ENCODE data around the gene ROMO1. TPM values are rescaled to one million over a fixed set of nuclear protein-coding genes. Genes with fewer than 3 reads are reported as not detected.
"Not testable (repeated sequence)": the region's sequence is repeated elsewhere in the genome, so short reads cannot be mapped to it uniquely, and the experiment has no call there.

Gene ROMO1
- polyA plus RNA-seq, 6 donors from 2014 or later, result 256 to 337 (median 292) TPM

DNA sequence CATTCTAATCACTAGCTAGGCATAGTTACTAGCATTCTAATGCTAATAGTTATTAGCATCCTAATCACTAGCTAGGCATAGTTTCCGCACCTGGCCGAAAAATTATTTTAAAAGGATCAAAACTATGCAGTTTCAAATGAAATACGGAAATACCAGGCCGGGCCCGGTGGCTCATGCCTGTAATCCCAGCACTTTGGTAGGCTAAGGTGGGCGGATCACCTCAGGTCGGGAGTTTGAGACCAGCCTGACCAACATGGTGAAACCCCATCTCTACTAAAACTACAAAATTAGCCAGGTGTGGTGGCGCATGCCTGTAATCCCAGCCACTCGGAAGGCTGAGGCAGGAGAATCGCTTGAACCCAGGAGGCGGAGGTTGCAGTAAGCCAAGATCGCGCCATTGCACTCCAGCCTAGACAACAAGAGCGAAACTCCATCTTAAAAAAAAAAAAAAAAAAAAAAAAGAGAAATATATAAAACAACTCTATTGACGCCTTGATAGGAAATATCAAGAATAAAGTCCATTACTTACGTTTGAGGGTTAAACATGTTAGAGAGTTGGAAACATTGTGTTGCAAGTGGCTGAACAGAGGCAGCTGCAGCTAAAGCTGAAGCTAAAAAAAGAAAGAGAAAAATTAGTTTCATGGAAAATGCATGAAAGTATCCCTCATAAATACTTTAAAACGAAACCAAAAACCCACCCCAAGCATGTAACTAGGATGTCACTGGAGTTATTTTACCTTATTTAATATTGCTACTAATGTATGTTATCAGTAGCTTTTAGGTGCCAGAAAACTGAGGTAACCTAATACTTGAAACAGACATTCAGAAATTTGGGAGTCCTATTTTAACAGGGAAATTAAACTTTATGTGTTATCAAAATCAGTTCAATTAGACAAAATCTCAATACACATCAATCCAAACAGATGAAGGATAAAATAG lies 7.7 kb downstream of the ROMO1 start:
- Mint-ChIP-seq H3K36me3 (peaks cover 11 to 32% of the 10 kb centered on the region in 2 donors), H3K4me1 (peaks cover 12 to 19% (median 16%) of the 10 kb centered on the region in 3 donors)
- DNase-seq; H3K27me3 Mint-ChIP-seq; ATAC-seq (ENCODE audit: low read depth in 2 of 2); H3K4me3 Mint-ChIP-seq; H3K9me3 Mint-ChIP-seq; H3K27ac Mint-ChIP-seq: not testable (repeated sequence)

DNA sequence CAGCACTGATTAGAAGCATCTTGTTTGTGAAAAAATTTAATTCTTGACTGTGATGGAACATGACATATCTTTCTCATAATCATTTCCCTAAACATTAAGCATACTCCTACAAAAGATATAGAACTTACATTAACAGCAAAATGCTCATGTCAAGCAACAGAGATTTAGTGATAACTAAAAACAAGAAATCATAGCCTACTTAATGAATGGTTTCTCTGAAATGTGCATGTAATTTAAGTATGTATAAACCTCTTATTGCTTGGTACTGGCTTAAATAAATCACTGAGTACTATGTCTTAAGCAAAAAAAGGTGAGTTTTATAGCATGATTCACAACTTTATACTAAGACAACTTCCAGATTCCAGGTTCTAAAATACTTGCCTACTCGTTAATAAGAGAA lies 9.3 kb downstream of the ROMO1 start:
- Mint-ChIP-seq H3K36me3 (peaks cover 10 to 31% of the 10 kb centered on the region in 2 donors), H3K4me1 (peaks cover 16 to 19% (median 16%) of the 10 kb centered on the region in 3 donors), H3K27ac (no peak overlapping the region), H3K27me3 (no peaks in the 10 kb centered on the region), H3K9me3 (no peaks in the 10 kb centered on the region), H3K4me3 (no peak overlapping the region)
- ATAC-seq (ENCODE audit: low read depth in 2 of 2), result no peak
- no peak for DNase-seq

DNA sequence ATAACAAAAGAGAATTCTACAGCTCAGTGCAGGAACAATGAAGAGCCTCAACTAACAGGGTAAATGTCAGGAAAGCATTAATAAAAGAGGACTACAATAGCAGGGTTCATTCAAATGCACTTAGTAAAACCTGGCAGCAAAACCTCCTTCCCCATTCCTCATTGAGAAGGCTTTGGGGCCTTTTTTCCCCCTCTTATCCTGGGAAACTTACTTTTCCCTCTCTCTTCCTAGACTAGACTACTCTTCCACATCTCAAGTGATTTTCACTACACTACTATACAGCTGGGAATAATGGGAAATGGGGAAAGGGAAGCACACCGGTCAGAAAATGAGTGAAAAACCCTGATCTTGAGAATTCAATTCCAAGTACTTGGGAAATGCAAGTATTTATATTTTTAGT lies 10.1 kb downstream of the ROMO1 start:
- Mint-ChIP-seq H3K4me3 (peak overlapping the region in 1 of 8 donors; percentile 80), H3K27ac (peak overlapping the region in 4 of 6 donors; percentile 10 to 81 (median 38)), H3K9me3 (no peaks in the 10 kb centered on the region), H3K4me1 (peaks cover 16 to 21% (median 19%) of the 10 kb centered on the region in 3 donors), H3K36me3 (peaks cover 7 to 23% of the 10 kb centered on the region in 2 donors), H3K27me3 (no peaks in the 10 kb centered on the region)
- no peak for DNase-seq
- ATAC-seq (ENCODE audit: low read depth in 2 of 2), result no peak

DNA sequence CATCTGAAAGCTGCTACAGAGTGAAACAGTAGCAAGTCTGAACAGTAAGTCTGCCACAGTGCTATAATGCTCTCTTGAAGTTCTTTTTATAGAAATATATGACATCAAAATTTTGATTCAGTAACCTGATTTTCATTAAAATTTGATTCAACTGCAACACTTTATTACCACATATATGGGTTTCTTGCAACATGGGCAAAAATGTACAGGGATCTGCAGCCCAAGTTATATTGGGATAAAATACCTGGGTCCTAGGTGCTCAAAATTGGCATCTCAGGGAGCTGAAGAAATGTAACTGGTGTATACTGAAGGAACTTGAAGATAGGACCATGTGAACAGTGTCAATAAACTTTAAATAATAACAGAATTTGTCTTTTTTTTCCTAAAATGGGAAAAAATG lies 10.8 kb downstream of the ROMO1 start:
- DNase-seq (no peak), ATAC-seq (ENCODE audit: low read depth in 2 of 2) (no peak)
- H3K27ac Mint-ChIP-seq, result no peak overlapping the region
- no peaks in the 10 kb centered on the region for H3K27me3 Mint-ChIP-seq
- H3K36me3 Mint-ChIP-seq, result peaks cover 7 to 17% of the 10 kb centered on the region in 2 donors
- no peak overlapping the region for H3K4me3 Mint-ChIP-seq
- H3K4me1 Mint-ChIP-seq, result peaks cover 18 to 22% (median 20%) of the 10 kb centered on the region in 3 donors
- no peaks in the 10 kb centered on the region for H3K9me3 Mint-ChIP-seq

DNA sequence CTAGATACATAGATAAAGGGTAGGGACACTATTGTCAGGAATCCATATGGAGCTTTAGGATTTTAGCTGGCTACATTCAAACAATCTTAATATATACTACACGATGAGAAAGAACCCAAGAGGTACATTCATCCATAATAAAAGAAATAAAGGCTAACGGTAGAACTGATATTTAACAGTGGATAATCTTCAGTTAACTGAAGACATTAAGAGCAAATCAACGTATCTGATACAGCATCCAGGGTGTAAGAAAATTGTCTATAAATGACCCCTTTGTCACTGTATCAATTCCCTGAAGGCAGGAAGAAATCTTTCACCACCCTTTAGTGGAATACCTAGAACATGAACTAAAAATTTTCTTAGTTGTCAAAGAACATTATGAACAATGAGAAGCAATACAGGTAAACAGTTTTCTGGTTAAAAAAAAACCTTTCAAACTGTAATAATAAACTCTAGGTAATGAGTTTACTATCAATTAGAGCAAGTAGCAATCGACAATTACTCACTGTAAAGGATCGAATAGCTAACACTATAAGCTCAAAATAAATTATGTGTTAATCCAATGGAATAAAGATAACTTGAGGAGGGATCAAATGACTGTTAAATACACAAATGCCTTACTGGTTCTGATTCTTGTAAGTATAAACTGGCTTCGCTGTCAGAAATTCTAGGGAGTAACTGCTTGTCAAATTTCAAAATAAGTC lies 11.8 kb downstream of the ROMO1 start:
- ATAC-seq (ENCODE audit: low read depth in 2 of 2) (no peak), DNase-seq (no peak)
- Mint-ChIP-seq H3K27me3 (no peaks in the 10 kb centered on the region), H3K9me3 (no peaks in the 10 kb centered on the region), H3K27ac (peak overlapping the region in 3 of 6 donors; percentile 34 to 51 (median 45)), H3K4me3 (no peak overlapping the region), H3K36me3 (peaks cover 14 to 22% of the 10 kb centered on the region in 2 donors), H3K4me1 (peaks cover 20 to 26% (median 21%) of the 10 kb centered on the region in 3 donors)

DNA sequence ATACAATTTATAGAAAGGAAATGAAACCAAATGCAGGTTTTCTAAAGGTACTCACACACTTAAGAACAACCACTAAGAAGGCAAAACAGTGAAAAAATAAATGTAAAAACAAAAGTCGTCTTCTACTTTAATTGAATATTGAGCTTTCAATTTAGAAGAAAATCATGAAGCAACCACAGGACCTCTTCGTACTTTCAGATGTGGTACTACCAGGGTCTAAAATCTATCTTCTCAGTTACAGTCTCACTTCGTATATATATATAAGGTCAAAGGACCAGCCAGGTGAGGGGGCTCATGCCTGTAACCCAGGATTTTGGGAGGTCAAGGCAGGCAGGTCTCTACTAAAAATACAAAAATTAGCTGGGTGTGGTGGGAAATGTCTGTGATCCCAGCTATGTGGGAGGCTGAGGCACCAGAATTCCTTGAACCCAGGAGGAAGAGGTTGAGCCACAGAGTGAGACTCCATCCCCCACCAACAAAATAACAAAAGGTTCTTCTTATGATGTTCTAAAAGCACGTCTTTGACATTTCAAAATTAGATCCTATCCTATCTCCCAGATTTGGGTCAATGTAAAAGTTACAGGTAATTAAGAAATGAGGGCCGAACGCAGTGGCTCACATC lies 12.5 kb downstream of the ROMO1 start:
- H3K4me1 Mint-ChIP-seq, result peaks cover 20 to 26% (median 21%) of the 10 kb centered on the region in 3 donors
- H3K27me3 Mint-ChIP-seq, result no peaks in the 10 kb centered on the region
- no peaks in the 10 kb centered on the region for H3K9me3 Mint-ChIP-seq
- DNase-seq, result no peak
- peak overlapping the region in 2 of 6 donors; percentile 45 to 71 for H3K27ac Mint-ChIP-seq
- no peak overlapping the region for H3K4me3 Mint-ChIP-seq
- ATAC-seq (ENCODE audit: low read depth in 2 of 2), result no peak
- H3K36me3 Mint-ChIP-seq, result peaks cover 14 to 22% of the 10 kb centered on the region in 2 donors

DNA sequence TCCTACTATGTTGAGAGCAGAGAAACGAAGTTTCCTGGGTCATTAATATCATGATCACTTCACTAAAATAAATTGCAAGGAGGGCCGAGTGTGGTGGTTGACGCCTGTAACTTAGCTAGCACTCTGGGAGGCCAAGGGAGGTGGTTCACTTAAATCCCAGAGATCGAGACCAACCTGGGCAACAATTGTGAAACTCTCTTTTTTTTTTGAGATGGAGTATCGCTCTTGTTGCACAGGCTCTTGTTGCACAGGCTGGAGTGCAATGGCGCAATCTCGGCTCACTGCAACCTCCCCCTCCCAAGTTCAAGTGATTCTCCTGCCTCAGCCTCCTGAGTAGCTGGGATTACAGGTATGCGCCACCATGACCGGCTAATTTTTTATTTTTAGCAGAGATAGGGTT lies 13.9 kb downstream of the ROMO1 start:
- not testable (repeated sequence) for H3K9me3 Mint-ChIP-seq; ATAC-seq (ENCODE audit: low read depth in 2 of 2)
- peaks cover 20 to 26% (median 21%) of the 10 kb centered on the region in 3 donors for H3K4me1 Mint-ChIP-seq

DNA sequence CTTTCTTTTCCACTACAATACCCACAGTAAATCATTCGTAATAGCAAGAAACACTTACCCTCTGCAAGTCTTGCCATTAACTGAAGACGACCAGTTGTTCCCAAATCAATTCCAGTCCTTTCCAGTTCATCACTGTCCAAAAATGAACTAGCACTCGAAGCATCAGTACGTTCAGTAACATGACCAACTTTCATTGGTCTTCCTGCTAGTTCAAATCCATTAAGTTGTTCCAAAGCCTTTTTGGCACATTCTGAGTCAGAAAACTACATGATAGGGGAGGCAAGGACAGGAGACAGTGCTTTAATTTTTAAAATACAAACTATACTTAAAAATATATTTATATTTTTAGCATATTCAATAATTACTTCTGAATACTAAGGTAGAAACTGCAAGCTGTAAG lies 14.9 kb downstream of the ROMO1 start:
- Mint-ChIP-seq H3K9me3 (no peaks in the 10 kb centered on the region), H3K27ac (peak overlapping the region in 1 of 6 donors; percentile 84), H3K4me3 (no peak overlapping the region), H3K4me1 (peaks cover 18 to 25% (median 19%) of the 10 kb centered on the region in 3 donors), H3K36me3 (peaks cover 14 to 18% of the 10 kb centered on the region in 2 donors), H3K27me3 (no peaks in the 10 kb centered on the region)
- DNase-seq, result no peak
- ATAC-seq (ENCODE audit: low read depth in 2 of 2), result no peak

More for the DNA sequence above, 13.9 kb downstream of the ROMO1 start:
- not testable (repeated sequence) for H3K27me3 Mint-ChIP-seq, H3K4me3 Mint-ChIP-seq, DNase-seq
- peak overlapping the region in 4 of 6 donors; percentile 45 to 79 (median 52) for H3K27ac Mint-ChIP-seq
- H3K36me3 Mint-ChIP-seq, result peaks cover 14 to 22% of the 10 kb centered on the region in 2 donors

DNA sequence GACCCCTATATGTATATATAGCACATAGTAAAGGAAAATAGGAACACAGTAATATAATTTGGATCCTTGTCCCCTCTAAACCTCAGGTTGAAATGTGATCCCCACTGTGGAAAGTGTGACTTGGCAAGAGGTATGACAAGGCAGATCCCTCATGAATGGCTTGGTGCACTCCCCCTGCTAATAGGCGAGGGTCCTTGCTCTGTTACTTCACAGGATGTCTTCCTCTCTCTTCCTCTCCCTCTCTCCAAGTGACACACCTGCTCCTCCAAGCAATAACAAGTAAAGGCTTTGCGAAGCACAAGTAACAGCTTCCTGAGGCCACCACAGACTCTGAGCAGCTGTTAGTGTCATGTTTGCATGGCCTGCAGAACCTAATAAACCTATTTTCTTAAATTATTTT lies 16.4 kb downstream of the ROMO1 start:
- peaks cover 13 to 18% (median 18%) of the 10 kb centered on the region in 3 donors for H3K4me1 Mint-ChIP-seq

DNA sequence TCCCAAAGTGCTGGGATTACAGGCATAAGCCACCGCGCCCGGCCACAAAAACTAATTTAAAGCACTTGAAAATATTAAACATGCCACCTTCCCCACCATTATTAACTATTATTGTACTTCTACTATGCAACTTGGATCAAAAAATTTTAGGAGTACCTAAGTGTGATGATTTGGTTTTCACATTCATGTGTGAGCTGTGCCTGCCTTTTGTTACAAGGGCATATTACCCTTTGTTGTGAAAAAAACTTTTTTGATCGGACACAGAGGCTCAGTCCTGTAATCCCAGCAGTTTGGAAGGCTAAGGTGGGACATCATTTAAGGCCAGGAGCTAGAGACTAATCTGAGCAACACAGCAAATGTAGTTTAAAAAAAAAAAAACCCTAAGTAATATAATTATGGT lies 17.1 kb downstream of the ROMO1 start:
- no peak for ATAC-seq (ENCODE audit: low read depth in 2 of 2)
- Mint-ChIP-seq H3K9me3 (no peaks in the 10 kb centered on the region), H3K36me3 (peaks cover 14 to 24% of the 10 kb centered on the region in 2 donors), H3K27ac (peak overlapping the region in 1 of 6 donors; percentile 38), H3K4me1 (peaks cover 8 to 16% (median 12%) of the 10 kb centered on the region in 3 donors), H3K4me3 (no peak overlapping the region), H3K27me3 (no peaks in the 10 kb centered on the region)
- no peak for DNase-seq

More for the DNA sequence above, 16.4 kb downstream of the ROMO1 start:
- Mint-ChIP-seq H3K4me3 (no peak overlapping the region), H3K27ac (peak overlapping the region in 3 of 6 donors; percentile 47 to 78 (median 53)), H3K9me3 (no peaks in the 10 kb centered on the region), H3K27me3 (no peaks in the 10 kb centered on the region), H3K36me3 (peaks cover 17 to 22% of the 10 kb centered on the region in 2 donors)
- no peak for DNase-seq
- ATAC-seq (ENCODE audit: low read depth in 2 of 2), result no peak

DNA sequence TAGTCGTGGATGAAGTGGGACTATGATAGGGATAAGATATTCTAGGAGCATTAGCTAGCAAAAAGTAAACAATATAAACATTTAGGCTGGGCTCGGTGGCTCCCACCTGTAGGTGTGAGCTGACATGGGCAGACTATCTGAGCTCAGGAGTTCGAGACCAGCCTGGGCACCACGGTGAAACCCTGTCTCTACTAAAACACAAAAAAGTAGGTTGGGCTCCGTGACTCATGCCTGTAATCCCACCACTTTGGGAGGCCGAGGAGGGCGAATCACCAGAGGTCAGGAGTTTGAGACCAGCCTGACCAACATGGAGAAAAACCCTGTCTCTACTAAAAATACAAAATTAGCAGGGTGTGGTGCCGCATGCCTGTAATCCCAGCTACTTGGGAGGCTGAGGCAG lies 19.1 kb downstream of the ROMO1 start:
- not testable (repeated sequence) for DNase-seq; H3K4me1 Mint-ChIP-seq; H3K27me3 Mint-ChIP-seq; H3K9me3 Mint-ChIP-seq; ATAC-seq (ENCODE audit: low read depth in 2 of 2); H3K27ac Mint-ChIP-seq
- Mint-ChIP-seq H3K36me3 (peaks cover 18 to 24% of the 10 kb centered on the region in 2 donors), H3K4me3 (peak overlapping the region in 1 of 8 donors; percentile 23)

DNA sequence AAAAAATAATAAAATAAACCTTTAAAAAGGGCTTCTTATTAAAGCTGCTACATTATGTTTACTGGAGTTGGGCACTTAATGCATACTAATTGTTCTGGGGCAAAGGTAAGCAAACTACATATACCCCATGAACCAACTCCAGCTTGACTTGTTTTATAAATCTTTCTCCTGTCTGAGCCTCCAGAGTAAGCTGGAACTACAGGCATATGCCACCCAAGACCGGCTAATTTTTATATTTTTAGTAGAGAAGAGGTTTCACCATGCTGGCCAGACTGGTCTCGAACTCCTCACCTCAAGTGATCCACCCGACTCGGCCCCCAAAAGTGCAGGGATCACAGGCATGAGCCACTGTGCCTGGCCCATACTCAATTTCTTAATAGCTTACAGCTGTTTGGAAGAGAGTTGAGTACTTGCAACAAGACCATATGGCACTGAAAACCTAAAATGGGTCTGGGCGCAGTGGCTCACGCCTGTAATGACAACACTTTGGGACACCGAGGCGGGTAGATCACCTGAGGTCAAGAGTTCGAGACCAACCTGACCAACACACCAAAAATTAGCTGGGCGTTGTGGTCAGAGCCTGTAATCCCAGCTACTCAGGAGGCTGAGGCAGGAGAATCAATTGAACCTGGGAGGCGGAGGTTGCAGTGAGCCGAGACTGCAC lies 19.9 kb downstream of the ROMO1 start:
- H3K9me3 Mint-ChIP-seq, result no peaks in the 10 kb centered on the region
- H3K27ac Mint-ChIP-seq, result peak overlapping the region in 1 of 6 donors; percentile 28
- ATAC-seq (ENCODE audit: low read depth in 2 of 2), result no peak
- H3K27me3 Mint-ChIP-seq, result no peaks in the 10 kb centered on the region
- no peak overlapping the region for H3K4me3 Mint-ChIP-seq
- H3K36me3 Mint-ChIP-seq, result peaks cover 18 to 21% of the 10 kb centered on the region in 2 donors
- DNase-seq, result no peak
- peaks cover 2 to 8% (median 7%) of the 10 kb centered on the region in 3 donors for H3K4me1 Mint-ChIP-seq
